HG03066 (cell line): ENCODE measurements around the gene TMEM120B.
A peak's percentile ranks its signal among the peaks of the same experiment; 100 is the strongest.
"Not testable (repeated sequence)": the region's sequence is repeated elsewhere in the genome, so short reads cannot be mapped to it uniquely, and the experiment has no call there.

Experiments used
- ATAC-seq: cut with Tn5 transposase; IDR thresholded peaks from one replicate; pipeline ENCODE4 v1.9.1; 2021; ENCODE audit warnings: low read depth; ENCODE audit not compliant: unreplicated experiment

The TMEM120B gene

GRCh38 chr12:121712461-121713256, at the start of gene TMEM120B:
TMEM120B (plus strand) TSS chr12:121712752; CDS start chr12:121712896, 144 bp downstream.
- peak; percentile 80 for ATAC-seq

GRCh38 chr12:121663610-121663929, 49.0 kb upstream of the TMEM120B start:
- no peak for ATAC-seq

- ATAC-seq, result not testable (repeated sequence)
Observed at GRCh38 chr12:121666829-121667228, 45.7 kb upstream of the TMEM120B start.

GRCh38 chr12:121668750-121669520, 43.6 kb upstream of the TMEM120B start:
- no peak for ATAC-seq

- no peak for ATAC-seq
Observed at GRCh38 chr12:121669521-121669900, 43.0 kb upstream of the TMEM120B start, which contains the start of gene MORN3. MORN3 (minus strand) TSS chr12:121669654; CDS start chr12:121669483, 171 bp downstream.

- ATAC-seq, result no peak
Observed at GRCh38 chr12:121673013-121673511, 39.5 kb upstream of the TMEM120B start.

- no peak for ATAC-seq
Observed at GRCh38 chr12:121676190-121676589, 36.4 kb upstream of the TMEM120B start.

- no peak for ATAC-seq
Observed at GRCh38 chr12:121678305-121678704, 34.2 kb upstream of the TMEM120B start.

- ATAC-seq, result no peak
Observed at GRCh38 chr12:121678716-121679300, 33.7 kb upstream of the TMEM120B start.

GRCh38 chr12:121679661-121680197, 32.8 kb upstream of the TMEM120B start:
- not testable (repeated sequence) for ATAC-seq

- ATAC-seq, result no peak
Observed at GRCh38 chr12:121688966-121689365, 23.6 kb upstream of the TMEM120B start.

GRCh38 chr12:121689430-121689829, 23.1 kb upstream of the TMEM120B start:
- no peak for ATAC-seq

- ATAC-seq, result not testable (repeated sequence)
Observed at GRCh38 chr12:121692744-121693143, 19.8 kb upstream of the TMEM120B start.

- ATAC-seq, result no peak
Observed at GRCh38 chr12:121693155-121693687, 19.3 kb upstream of the TMEM120B start.

GRCh38 chr12:121697093-121697698, 15.4 kb upstream of the TMEM120B start:
- ATAC-seq, result no peak

GRCh38 chr12:121697861-121698260, 14.7 kb upstream of the TMEM120B start:
- ATAC-seq, result not testable (repeated sequence)

- ATAC-seq, result no peak
Observed at GRCh38 chr12:121701667-121702277, 10.8 kb upstream of the TMEM120B start.

- no peak for ATAC-seq
Observed at GRCh38 chr12:121702944-121703343, 9.6 kb upstream of the TMEM120B start.

GRCh38 chr12:121705514-121705913, 7.0 kb upstream of the TMEM120B start:
- no peak for ATAC-seq
